Stimulated activated CD4-positive, alpha-beta T cell treated with anti-CD3 and anti-CD28 coated beads, Interleukin-2, amount 100 ng/mL, for 48 hours (primary cell): ENCODE results near the gene COPS4.
"Not testable (repeated sequence)": the region's sequence is repeated elsewhere in the genome, so short reads cannot be mapped to it uniquely, and the experiment has no call there.

Source experiments
- DNase-seq, 2 donors: peaks; one replicate each; pipeline ENCODE4 v3.0.0-alpha.2; 2020

The COPS4 gene

GRCh38 chr4:83024233-83024632 lies 10.8 kb upstream of the COPS4 start:
- no peak for DNase-seq

- DNase-seq = no peak
Measured at GRCh38 chr4:83025563-83025962, 9.4 kb upstream of the COPS4 start.

GRCh38 chr4:83028976-83029375 lies 6.0 kb upstream of the COPS4 start:
- DNase-seq = no peak

- no peak for DNase-seq
Measured at GRCh38 chr4:83029688-83030087, 5.3 kb upstream of the COPS4 start.

GRCh38 chr4:83036991-83037665 lies 2.1 kb downstream of the COPS4 start:
- no peak for DNase-seq

GRCh38 chr4:83040269-83040668 lies 5.3 kb downstream of the COPS4 start:
- DNase-seq = no peak

GRCh38 chr4:83043157-83043556 lies 8.2 kb downstream of the COPS4 start:
- not testable (repeated sequence) for DNase-seq

- DNase-seq = no peak
Measured at GRCh38 chr4:83043801-83044407, 8.9 kb downstream of the COPS4 start.

- DNase-seq = no peak
Measured at GRCh38 chr4:83046693-83047473, 11.9 kb downstream of the COPS4 start.

GRCh38 chr4:83048781-83049180 lies 13.8 kb downstream of the COPS4 start:
- DNase-seq = not testable (repeated sequence)

- DNase-seq = no peak
Measured at GRCh38 chr4:83054928-83055327, 19.9 kb downstream of the COPS4 start.

GRCh38 chr4:83062739-83063138 lies 27.8 kb downstream of the COPS4 start:
- no peak for DNase-seq

GRCh38 chr4:83065266-83065665 lies 30.3 kb downstream of the COPS4 start:
- DNase-seq = no peak

GRCh38 chr4:83067058-83067639 lies 32.2 kb downstream of the COPS4 start:
- DNase-seq = no peak

- DNase-seq = no peak
Measured at GRCh38 chr4:83071116-83071515, 36.1 kb downstream of the COPS4 start.

- peak; percentile 25 to 49 for DNase-seq
Measured at GRCh38 chr4:83074086-83074704, 39.2 kb downstream of the COPS4 start.

GRCh38 chr4:83074783-83075182 lies 39.8 kb downstream of the COPS4 start:
- peak; percentile 11 to 31 for DNase-seq

GRCh38 chr4:83075311-83076095 lies 40.5 kb downstream of the COPS4 start:
- DNase-seq = no peak

GRCh38 chr4:83080561-83080960 lies 45.6 kb downstream of the COPS4 start:
- DNase-seq = no peak

- no peak for DNase-seq
Measured at GRCh38 chr4:83082777-83083176, 47.8 kb downstream of the COPS4 start.

- peak in 1 of 2 donors; percentile 12 for DNase-seq
Measured at GRCh38 chr4:83083925-83084475, 49.0 kb downstream of the COPS4 start.

GRCh38 chr4:83084956-83085355 lies 50.0 kb downstream of the COPS4 start:
- DNase-seq = not testable (repeated sequence)
